A673 (cell line): ENCODE results near the gene DGKD.

Experiments used
- CTCF ChIP-seq: fragments of 300-800, 200-600 bp; sonication (generic); conservative IDR thresholded peaks from 2 replicates; pipeline ENCODE4 v1.5.1; 2017; ENCODE audit warnings: low read depth, mild to moderate bottlenecking, antibody characterized with exemption, low read length, moderate library complexity, mixed read lengths
- EZH2 ChIP-seq: fragments of 200-600 bp; sonication (generic); IDR thresholded peaks from 2 replicates; pipeline ENCODE4 v1.6.1; 2017; ENCODE audit warnings: borderline replicate concordance, low read depth, mild to moderate bottlenecking, mixed read lengths, antibody characterized with exemption, low read length; ENCODE audit not compliant: poor library complexity, severe bottlenecking

- TF ChIP-seq CTCF (no peak), EZH2 (no peak)
These were observed 15.4 kb upstream of the DGKD start for GRCh38 chr2:233338812-233339368.
